ENCODE measurements around the gene PNPLA6.

- no peak for TF ChIP-seq POLR2A (IDR thresholded peaks at IDR 0.05)
- TF ChIP-seq CTCF (IDR thresholded peaks at IDR 0.05), result no peak
- no peak for TF ChIP-seq POLR2AphosphoS5 (IDR thresholded peaks at IDR 0.05)
Measured at GRCh38 chr19:7526059-7526929, 9.2 kb upstream of the PNPLA6 start.
